Neural cell (in vitro differentiated cells): ENCODE results near the gene PYDC1.

Experiments used
- CTCF ChIP-seq: fragments of 450-650 bp; IDR thresholded peaks from 2 replicates; pipeline ENCODE4 v1.5.1; 2014; ENCODE audit warnings: antibody characterized with exemption, mild to moderate bottlenecking, moderate library complexity; ENCODE audit not compliant: poor library complexity, severe bottlenecking
- EP300 ChIP-seq: fragments of 450-650 bp; conservative IDR thresholded peaks from 2 replicates; pipeline ENCODE4 v1.6.1; 2014; ENCODE audit warnings: antibody characterized with exemption, mild to moderate bottlenecking, moderate library complexity; ENCODE audit not compliant: poor library complexity, severe bottlenecking
- EZH2 ChIP-seq: fragments of 200-600, 300-800 bp; shearing (Covaris generic), sonication (generic); IDR thresholded peaks from 2 replicates; pipeline ENCODE4 v1.6.1; 2014; ENCODE audit warnings: antibody characterized with exemption, low read length, borderline replicate concordance, mild to moderate bottlenecking; ENCODE audit not compliant: insufficient read depth, poor library complexity, severe bottlenecking
- MXI1 ChIP-seq: fragments of 450-650 bp; conservative IDR thresholded peaks from 2 replicates; pipeline ENCODE4 v1.6.1; 2014; ENCODE audit warnings: antibody characterized with exemption, mild to moderate bottlenecking; ENCODE audit not compliant: poor library complexity, severe bottlenecking
- POLR2AphosphoS5 ChIP-seq: IDR thresholded peaks from 2 replicates; pipeline ENCODE4 v1.6.1; 2012
- RAD21 ChIP-seq: fragments of 450-650 bp; conservative IDR thresholded peaks from 2 replicates; pipeline ENCODE4 v1.6.1; 2014; ENCODE audit warnings: antibody characterized with exemption, mild to moderate bottlenecking, moderate library complexity
- REST ChIP-seq: IDR thresholded peaks from 2 replicates; pipeline ENCODE4 v1.6.1; 2012; ENCODE audit warnings: borderline replicate concordance
- SMC3 ChIP-seq: fragments of 450-650 bp; conservative IDR thresholded peaks from 2 replicates; pipeline ENCODE4 v1.6.1; 2014; ENCODE audit warnings: antibody characterized with exemption, mild to moderate bottlenecking, moderate library complexity; ENCODE audit not compliant: poor library complexity
- TAF1 ChIP-seq: IDR thresholded peaks from 2 replicates; pipeline ENCODE4 v1.6.1; 2012; ENCODE audit warnings: low read depth

GRCh38 chr16:31214708-31215286, 2.1 kb downstream of the PYDC1 start:
- TF ChIP-seq CTCF (no peak), TAF1 (no peak), EP300 (no peak), POLR2AphosphoS5 (peak; percentile 23), EZH2 (peak; percentile 78), MXI1 (no peak), REST (no peak), SMC3 (no peak), RAD21 (no peak)
